Stomach (tissue), 4 donors: ENCODE data around the gene WNK1.

Source experiments
- EP300 ChIP-seq: sonication (generic); formaldehyde crosslinking; IDR thresholded peaks from one replicate; pipeline ENCODE4 v1.6.1; 2017; ENCODE audit warnings: antibody characterized with exemption
- POLR2AphosphoS5 ChIP-seq, 3 donors: sonication (generic); formaldehyde crosslinking; IDR thresholded peaks; one replicate each; pipeline ENCODE4 v1.6.1; 2016; ENCODE audit warnings: antibody characterized with exemption in 3 of 3
- TF ChIP-seq, protein P1 (sequence below), 7 experiments: fragments of 450-650 bp in 4 of 7; fragments of 200-600 bp in 3 of 7; sonication (generic) in 3 of 7; IDR thresholded peaks; one replicate each; pipeline ENCODE4 v1.5.1; 2016 to 2019; ENCODE audit warnings: antibody characterized with exemption in 7 of 7, control low read depth in 2 of 7, mild to moderate bottlenecking in 1 of 7

DNA sequence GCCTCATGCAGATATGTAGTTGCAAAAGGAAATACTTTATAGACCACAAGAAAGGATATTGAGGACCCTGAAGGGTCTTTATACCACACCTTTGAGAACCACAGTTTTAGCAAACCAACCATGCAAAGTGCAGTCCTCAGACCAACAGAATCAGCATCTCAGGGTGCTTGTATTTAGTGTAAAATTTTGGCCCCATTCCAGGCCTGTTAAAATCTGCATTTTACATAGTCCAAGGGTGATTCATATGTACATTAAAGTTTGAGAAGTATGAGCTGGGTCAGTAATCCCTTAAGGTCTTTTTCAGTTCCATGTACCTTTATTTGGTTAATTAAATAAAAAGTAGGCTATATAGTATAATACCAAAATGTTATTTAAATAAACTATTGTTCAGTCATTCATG lies 91.2 kb downstream of the WNK1 start:
- TF ChIP-seq EP300, result no peak
- TF ChIP-seq POLR2AphosphoS5 (IDR thresholded peaks at IDR 0.05), result no peak
- TF ChIP-seq, protein P1, sequence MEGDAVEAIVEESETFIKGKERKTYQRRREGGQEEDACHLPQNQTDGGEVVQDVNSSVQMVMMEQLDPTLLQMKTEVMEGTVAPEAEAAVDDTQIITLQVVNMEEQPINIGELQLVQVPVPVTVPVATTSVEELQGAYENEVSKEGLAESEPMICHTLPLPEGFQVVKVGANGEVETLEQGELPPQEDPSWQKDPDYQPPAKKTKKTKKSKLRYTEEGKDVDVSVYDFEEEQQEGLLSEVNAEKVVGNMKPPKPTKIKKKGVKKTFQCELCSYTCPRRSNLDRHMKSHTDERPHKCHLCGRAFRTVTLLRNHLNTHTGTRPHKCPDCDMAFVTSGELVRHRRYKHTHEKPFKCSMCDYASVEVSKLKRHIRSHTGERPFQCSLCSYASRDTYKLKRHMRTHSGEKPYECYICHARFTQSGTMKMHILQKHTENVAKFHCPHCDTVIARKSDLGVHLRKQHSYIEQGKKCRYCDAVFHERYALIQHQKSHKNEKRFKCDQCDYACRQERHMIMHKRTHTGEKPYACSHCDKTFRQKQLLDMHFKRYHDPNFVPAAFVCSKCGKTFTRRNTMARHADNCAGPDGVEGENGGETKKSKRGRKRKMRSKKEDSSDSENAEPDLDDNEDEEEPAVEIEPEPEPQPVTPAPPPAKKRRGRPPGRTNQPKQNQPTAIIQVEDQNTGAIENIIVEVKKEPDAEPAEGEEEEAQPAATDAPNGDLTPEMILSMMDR (IDR thresholded peaks at IDR 0.05), result no peak
